Astrocyte (in vitro differentiated cells and primary cell): ENCODE data around the gene DUSP2.

Source experiments
- CTCF ChIP-seq: IDR thresholded peaks from 2 replicates; pipeline ENCODE4 v1.5.1; 2011; ENCODE audit warnings: low read depth, mild to moderate bottlenecking, inconsistent platforms, low read length, moderate library complexity; ENCODE audit not compliant: insufficient read depth
- EZH2 ChIP-seq: IDR thresholded peaks from 2 replicates; pipeline ENCODE4 v1.6.1; 2012; ENCODE audit warnings: mild to moderate bottlenecking, low read length, inconsistent platforms; ENCODE audit not compliant: insufficient read depth

GRCh38 chr2:96108541-96109360, 36.5 kb downstream of the DUSP2 start:
- TF ChIP-seq CTCF (no peak), EZH2 (no peak)
